Natural killer cell (primary cell): ENCODE data around the gene QRFP. TPM values are rescaled to one million over a fixed set of nuclear protein-coding genes. Genes with fewer than 3 reads are reported as not detected.

ENCODE experiments used
- ATAC-seq, 3 donors: fragments of 150-1000 bp in 2 of 3; fragments of 200-7000 bp in 1 of 3; cut with Tn5 transposase; 1 replicate in 1 of 3; 2 replicates in 2 of 3; pipeline ENCODE4 v1.10.0; 2021; ENCODE audit warnings: mild to moderate bottlenecking in 2 of 3, moderate library complexity in 2 of 3
- DNase-seq, 2 donors: peaks; one replicate each; pipeline versions ENCODE4 v3.0.0 to v3.0.0-alpha.2; 2013 to 2021; ENCODE audit warnings: mixed read lengths in 1 of 2
- H3K27ac ChIP-seq: one replicate; pipeline ENCODE4 v1.5.1; 2013; ENCODE audit warnings: mild to moderate bottlenecking, low read length
- H3K27me3 ChIP-seq: one replicate; pipeline ENCODE4 v1.6.1; 2013; ENCODE audit warnings: low read length; ENCODE audit not compliant: control insufficient read depth, insufficient read depth
- H3K36me3 ChIP-seq: one replicate; pipeline ENCODE4 v1.6.1; 2013; ENCODE audit warnings: low read length; ENCODE audit not compliant: control insufficient read depth, insufficient read depth
- H3K4me1 ChIP-seq: one replicate; pipeline ENCODE4 v1.6.1; 2013; ENCODE audit warnings: low read length; ENCODE audit not compliant: control insufficient read depth, insufficient read depth
- H3K4me3 ChIP-seq: one replicate; pipeline ENCODE4 v1.5.1; 2013; ENCODE audit warnings: low read length
- H3K9me3 ChIP-seq: one replicate; pipeline ENCODE4 v1.6.1; 2013; ENCODE audit warnings: low read length; ENCODE audit not compliant: control insufficient read depth, insufficient read depth
- H3K27ac Mint-ChIP-seq, 2 donors: one replicate each; pipeline ENCODE4 v1.8.0; 2022; ENCODE audit warnings: mild to moderate bottlenecking in 2 of 2, mixed read lengths in 2 of 2, moderate library complexity in 1 of 2
- H3K27me3 Mint-ChIP-seq, 2 donors: one replicate each; pipeline ENCODE4 v1.8.0; 2022; ENCODE audit warnings: low read depth in 2 of 2, mixed read lengths in 2 of 2
- H3K36me3 Mint-ChIP-seq: one replicate; pipeline ENCODE4 v1.8.0; 2022; ENCODE audit warnings: mixed read lengths
- H3K4me1 Mint-ChIP-seq, 2 donors: one replicate each; pipeline ENCODE4 v1.8.0; 2022; ENCODE audit warnings: mixed read lengths in 2 of 2
- H3K4me3 Mint-ChIP-seq: one replicate; pipeline ENCODE4 v1.8.0; 2022; ENCODE audit warnings: mild to moderate bottlenecking, moderate library complexity, mixed read lengths
- H3K9me3 Mint-ChIP-seq, 2 donors: one replicate each; pipeline ENCODE4 v1.8.0; 2022; ENCODE audit warnings: mixed read lengths in 2 of 2
- WGBS: methylation state at CpG from one replicate; pipeline ENCODE4 v1.1.7; 2013; ENCODE audit warnings: missing lambda C conversion rate; ENCODE audit not compliant: insufficient coverage; 5-methylcytosine and 5-hydroxymethylcytosine counted together
- intact Hi-C: fragments of 100-400 bp; cut with micrococcal nuclease; formaldehyde crosslinking; loops from one replicate; pipeline ENCODE4 v1.14.2; 2022
- total RNA-seq, 4 donors: library from RNA; stranded (reverse); fragments of 120-200 nt in 1 of 4; gene quantifications; one replicate each; pipeline versions ENCODE4 v1.2.3 to v1.2.4, GENCODE V29; 2013 to 2022
- TF ChIP-seq, protein P1 (sequence below): fragments of 200-600 bp; IDR thresholded peaks from one replicate; pipeline ENCODE4 v1.8.0; 2022; ENCODE audit warnings: antibody characterized with exemption

Gene QRFP
- total RNA-seq, 3 donors from 2014 or later (not counting 1 experiment from before 2014, with no cell fraction given), result not detected

DNA sequence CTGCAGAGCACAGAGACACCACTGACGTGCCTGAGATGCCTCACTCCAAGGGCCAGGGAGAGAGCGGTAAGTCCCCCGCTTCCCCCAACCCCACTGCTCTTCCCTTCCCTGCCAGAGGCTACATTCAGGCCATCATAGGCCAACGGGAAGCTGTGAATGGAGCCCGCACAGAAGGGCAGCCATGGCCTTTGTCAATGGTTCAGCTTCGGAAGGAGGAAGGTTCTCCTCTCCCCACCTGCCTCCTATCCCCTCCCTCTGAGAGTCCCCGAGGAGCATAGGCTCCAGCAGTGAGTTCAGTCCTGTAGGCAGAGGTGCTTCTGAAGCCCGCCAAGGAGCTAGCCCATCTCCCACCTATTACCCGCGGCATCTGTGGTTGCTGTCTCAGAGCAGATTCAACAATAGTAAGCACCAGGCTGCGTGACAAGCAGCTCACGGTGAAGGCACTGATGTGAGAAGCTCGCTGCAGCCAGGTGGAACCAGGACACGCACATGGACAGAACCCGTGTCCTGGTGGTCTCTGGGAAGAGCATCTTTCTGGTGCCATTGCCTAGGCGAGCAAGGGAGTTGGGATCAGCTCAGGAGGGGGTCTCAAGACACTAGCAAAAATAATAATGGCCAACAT is 15.9 kb downstream of the QRFP start:
- no peaks in the 10 kb centered on the region for H3K9me3 ChIP-seq
- TF ChIP-seq, protein P1, sequence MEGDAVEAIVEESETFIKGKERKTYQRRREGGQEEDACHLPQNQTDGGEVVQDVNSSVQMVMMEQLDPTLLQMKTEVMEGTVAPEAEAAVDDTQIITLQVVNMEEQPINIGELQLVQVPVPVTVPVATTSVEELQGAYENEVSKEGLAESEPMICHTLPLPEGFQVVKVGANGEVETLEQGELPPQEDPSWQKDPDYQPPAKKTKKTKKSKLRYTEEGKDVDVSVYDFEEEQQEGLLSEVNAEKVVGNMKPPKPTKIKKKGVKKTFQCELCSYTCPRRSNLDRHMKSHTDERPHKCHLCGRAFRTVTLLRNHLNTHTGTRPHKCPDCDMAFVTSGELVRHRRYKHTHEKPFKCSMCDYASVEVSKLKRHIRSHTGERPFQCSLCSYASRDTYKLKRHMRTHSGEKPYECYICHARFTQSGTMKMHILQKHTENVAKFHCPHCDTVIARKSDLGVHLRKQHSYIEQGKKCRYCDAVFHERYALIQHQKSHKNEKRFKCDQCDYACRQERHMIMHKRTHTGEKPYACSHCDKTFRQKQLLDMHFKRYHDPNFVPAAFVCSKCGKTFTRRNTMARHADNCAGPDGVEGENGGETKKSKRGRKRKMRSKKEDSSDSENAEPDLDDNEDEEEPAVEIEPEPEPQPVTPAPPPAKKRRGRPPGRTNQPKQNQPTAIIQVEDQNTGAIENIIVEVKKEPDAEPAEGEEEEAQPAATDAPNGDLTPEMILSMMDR, result no peak
- H3K27ac ChIP-seq, result no peak overlapping the region
- no peaks in the 10 kb centered on the region for H3K27me3 Mint-ChIP-seq
- no peaks in the 10 kb centered on the region for H3K4me1 Mint-ChIP-seq
- no peak overlapping the region for H3K4me3 ChIP-seq
- no peak overlapping the region for H3K27ac Mint-ChIP-seq
- 96% methylated on average over 16 of the region's 16 CpGs for WGBS
- DNase-seq, result no peak
- H3K36me3 Mint-ChIP-seq, result no peaks in the 10 kb centered on the region
- H3K4me1 ChIP-seq, result no peaks in the 10 kb centered on the region
- no peaks in the 10 kb centered on the region for H3K27me3 ChIP-seq
- H3K9me3 Mint-ChIP-seq, result no peaks in the 10 kb centered on the region
- no peak for ATAC-seq
- intact Hi-C loops, result no loop called here
- H3K4me3 Mint-ChIP-seq, result no peak overlapping the region
- H3K36me3 ChIP-seq, result peaks cover 58% of the 10 kb centered on the region

GRCh38 chr9:130879863-130880411 is 16.7 kb downstream of the QRFP start:
- Histone ChIP-seq H3K36me3 (peaks cover 52% of the 10 kb centered on the region), H3K27ac (no peak overlapping the region), H3K4me1 (no peaks in the 10 kb centered on the region), H3K9me3 (no peaks in the 10 kb centered on the region), H3K4me3 (no peak overlapping the region), H3K27me3 (no peaks in the 10 kb centered on the region)
- 100% methylated on average over 9 of the region's 9 CpGs for WGBS
- Mint-ChIP-seq H3K27ac (no peak overlapping the region), H3K9me3 (no peaks in the 10 kb centered on the region), H3K4me3 (no peak overlapping the region), H3K4me1 (no peaks in the 10 kb centered on the region), H3K36me3 (no peaks in the 10 kb centered on the region), H3K27me3 (no peaks in the 10 kb centered on the region)
- TF ChIP-seq, protein P1, result no peak
- intact Hi-C loops, result no loop called here
- ATAC-seq (no peak), DNase-seq (no peak)

DNA sequence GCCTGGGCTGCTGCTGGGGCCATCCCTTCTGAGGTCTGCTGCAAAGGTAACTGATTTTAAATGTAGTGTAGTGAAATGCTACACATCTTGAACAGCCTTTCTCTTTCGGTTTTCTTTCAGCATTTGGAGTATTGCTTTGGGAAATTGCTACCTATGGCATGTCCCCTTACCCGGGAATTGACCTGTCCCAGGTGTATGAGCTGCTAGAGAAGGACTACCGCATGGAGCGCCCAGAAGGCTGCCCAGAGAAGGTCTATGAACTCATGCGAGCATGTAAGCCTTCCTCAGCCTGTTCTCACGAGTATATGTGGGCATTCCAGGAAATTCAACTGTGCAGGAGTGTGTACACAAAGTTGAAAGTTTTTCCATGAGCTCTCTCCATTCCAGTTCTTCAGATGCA is 18.3 kb downstream of the QRFP start:
- WGBS, result 96% methylated on average over 6 of the region's 6 CpGs
- ATAC-seq, result no peak

More for the DNA sequence above, 18.3 kb downstream of the QRFP start:
- Mint-ChIP-seq H3K4me3 (no peak overlapping the region), H3K4me1 (no peaks in the 10 kb centered on the region), H3K27ac (no peak overlapping the region), H3K36me3 (peaks cover 11% of the 10 kb centered on the region), H3K27me3 (no peaks in the 10 kb centered on the region), H3K9me3 (no peaks in the 10 kb centered on the region)
- H3K27me3 ChIP-seq, result no peaks in the 10 kb centered on the region
- TF ChIP-seq, protein P1, result no peak
- no peak overlapping the region for H3K27ac ChIP-seq
- H3K9me3 ChIP-seq, result no peaks in the 10 kb centered on the region
- intact Hi-C loops, result no loop called here
- no peaks in the 10 kb centered on the region for H3K4me1 ChIP-seq
- no peak overlapping the region for H3K4me3 ChIP-seq
- no peak for DNase-seq
- H3K36me3 ChIP-seq, result peaks cover 49% of the 10 kb centered on the region
